Tibial artery (tissue), 4 donors: Measurements from ENCODE around the gene SLC4A5.

Experiments used
- DNase-seq, 2 donors: peaks; one replicate each; pipeline ENCODE4 v3.0.0-alpha.2; 2019
- H3K27ac ChIP-seq, 2 donors: fragments of 200-600 bp; sonication (generic) in 1 of 2; 1 replicate in 1 of 2; 2 replicates in 1 of 2; pipeline ENCODE4 v1.5.1; 2018 to 2019; ENCODE audit warnings: mild to moderate bottlenecking in 1 of 2
- H3K27me3 ChIP-seq, 2 donors: fragments of 200-600 bp; sonication (generic) in 1 of 2; one replicate each; pipeline versions ENCODE4 v1.5.1 to v1.6.0; 2016 to 2019
- H3K36me3 ChIP-seq, 3 donors: fragments of 200-600 bp; sonication (generic) in 2 of 3; one replicate each; pipeline ENCODE4 v1.5.1; 2016 to 2019; ENCODE audit warnings: mild to moderate bottlenecking in 2 of 3
- H3K4me1 ChIP-seq, 4 donors: fragments of 200-600 bp; sonication (generic) in 2 of 4; 1 replicate in 3 of 4; 2 replicates in 1 of 4; pipeline ENCODE4 v1.5.1; 2016 to 2019
- H3K4me3 ChIP-seq, 2 donors: fragments of 200-600 bp; sonication (generic) in 1 of 2; 1 replicate in 1 of 2; 2 replicates in 1 of 2; pipeline ENCODE4 v1.5.1; 2018 to 2019; ENCODE audit warnings: mild to moderate bottlenecking in 2 of 2
- H3K9me3 ChIP-seq, 3 donors: fragments of 200-600 bp; sonication (generic) in 1 of 3; one replicate each; pipeline ENCODE4 v1.5.1; 2016 to 2019
- intact Hi-C: fragments of 100-400 bp; cut with DNase I; formaldehyde crosslinking; loops from one replicate; pipeline ENCODE4 v1.15.0; 2023; ENCODE audit warnings: low total_unique reads
- TF ChIP-seq, protein P1 (sequence below), 2 experiments: fragments of 200-600 bp in 1 of 2; fragments of 450-650 bp in 1 of 2; IDR thresholded peaks; one replicate each; pipeline ENCODE4 v1.5.1; 2017 to 2019; ENCODE audit warnings: antibody characterized with exemption in 2 of 2, mild to moderate bottlenecking in 1 of 2, moderate library complexity in 1 of 2

SLC4A5 gene

DNA sequence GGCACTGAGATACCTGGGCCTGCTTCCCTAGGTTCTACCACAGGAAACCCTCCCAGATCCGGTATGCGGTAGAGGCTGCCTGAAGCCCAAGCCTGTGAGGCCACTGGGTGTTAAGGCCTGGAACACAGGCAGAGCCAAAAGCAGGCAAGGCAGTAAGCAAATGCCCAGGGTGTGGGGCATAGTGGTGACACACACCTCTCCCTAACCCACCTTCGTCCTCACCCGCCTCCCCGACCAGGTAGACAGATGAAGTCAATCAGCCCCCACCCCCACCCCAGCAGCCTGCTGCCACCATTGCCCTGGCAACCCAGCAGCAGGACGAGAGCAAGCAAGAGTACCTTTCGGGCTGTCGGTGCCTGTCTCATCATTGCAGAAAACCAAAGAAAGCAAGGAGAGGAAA lies 30.8 kb upstream of the SLC4A5 start:
- Histone ChIP-seq H3K4me1 (peaks cover 0 to 32% (median 17%) of the 10 kb centered on the region in 4 donors), H3K27ac (peak overlapping the region; percentile 7 to 24), H3K4me3 (peak overlapping the region; percentile 22 to 45), H3K9me3 (no peaks in the 10 kb centered on the region), H3K36me3 (peaks cover 28 to 67% (median 52%) of the 10 kb centered on the region in 3 donors), H3K27me3 (no peaks in the 10 kb centered on the region)
- DNase-seq, result no peak
- intact Hi-C loops, result no loop called here
- TF ChIP-seq, protein P1, sequence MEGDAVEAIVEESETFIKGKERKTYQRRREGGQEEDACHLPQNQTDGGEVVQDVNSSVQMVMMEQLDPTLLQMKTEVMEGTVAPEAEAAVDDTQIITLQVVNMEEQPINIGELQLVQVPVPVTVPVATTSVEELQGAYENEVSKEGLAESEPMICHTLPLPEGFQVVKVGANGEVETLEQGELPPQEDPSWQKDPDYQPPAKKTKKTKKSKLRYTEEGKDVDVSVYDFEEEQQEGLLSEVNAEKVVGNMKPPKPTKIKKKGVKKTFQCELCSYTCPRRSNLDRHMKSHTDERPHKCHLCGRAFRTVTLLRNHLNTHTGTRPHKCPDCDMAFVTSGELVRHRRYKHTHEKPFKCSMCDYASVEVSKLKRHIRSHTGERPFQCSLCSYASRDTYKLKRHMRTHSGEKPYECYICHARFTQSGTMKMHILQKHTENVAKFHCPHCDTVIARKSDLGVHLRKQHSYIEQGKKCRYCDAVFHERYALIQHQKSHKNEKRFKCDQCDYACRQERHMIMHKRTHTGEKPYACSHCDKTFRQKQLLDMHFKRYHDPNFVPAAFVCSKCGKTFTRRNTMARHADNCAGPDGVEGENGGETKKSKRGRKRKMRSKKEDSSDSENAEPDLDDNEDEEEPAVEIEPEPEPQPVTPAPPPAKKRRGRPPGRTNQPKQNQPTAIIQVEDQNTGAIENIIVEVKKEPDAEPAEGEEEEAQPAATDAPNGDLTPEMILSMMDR (IDR thresholded peaks at IDR 0.05), result no peak

DNA sequence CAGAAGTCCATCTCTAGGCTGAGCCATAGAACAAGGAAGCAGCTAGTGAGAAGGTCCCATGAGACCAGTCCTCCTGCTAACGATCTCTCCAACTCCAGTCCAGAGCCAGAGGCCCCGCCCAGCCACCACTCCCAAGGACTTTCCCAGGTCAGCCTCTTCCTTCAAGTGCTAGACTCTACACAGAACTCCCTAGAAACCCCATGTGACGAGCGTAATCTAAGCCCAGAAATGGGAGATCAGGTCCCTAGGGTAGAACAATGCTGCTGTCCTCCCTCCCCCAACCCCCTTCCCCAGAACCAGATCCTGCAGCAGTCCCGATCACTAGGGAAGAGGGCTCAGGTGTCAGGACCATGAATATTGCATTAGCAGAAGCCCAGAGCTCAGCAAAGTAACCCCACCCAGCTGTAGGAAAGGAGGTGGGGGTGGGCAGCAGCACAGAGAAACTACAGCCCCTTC lies 30.0 kb upstream of the SLC4A5 start:
- H3K27ac ChIP-seq, result no peak overlapping the region
- TF ChIP-seq, protein P1 (IDR thresholded peaks at IDR 0.05), result no peak

DNA sequence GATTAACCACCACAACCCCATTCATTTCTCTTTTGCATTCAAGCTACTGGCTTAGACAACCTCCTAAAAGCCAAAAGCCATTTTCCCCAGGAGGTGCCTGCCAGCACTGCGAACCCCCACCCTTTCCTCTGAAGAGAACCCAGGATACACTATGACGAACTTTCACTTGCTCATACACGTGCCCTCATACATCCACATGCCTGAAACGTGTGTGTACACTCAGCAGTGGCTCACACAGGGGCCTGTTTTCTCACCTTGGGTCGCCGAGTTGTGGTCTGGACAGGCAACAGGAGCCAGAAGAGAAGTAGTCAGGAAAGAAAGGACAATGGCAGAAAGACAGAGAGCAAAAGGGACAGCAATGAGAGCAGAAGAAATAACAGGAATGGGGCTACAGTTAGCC lies 29.5 kb upstream of the SLC4A5 start:
- Histone ChIP-seq H3K27me3 (no peaks in the 10 kb centered on the region), H3K4me1 (peaks cover 0 to 30% (median 17%) of the 10 kb centered on the region in 4 donors), H3K4me3 (no peak overlapping the region), H3K36me3 (peaks cover 41 to 76% (median 61%) of the 10 kb centered on the region in 3 donors), H3K27ac (no peak overlapping the region), H3K9me3 (no peaks in the 10 kb centered on the region)
- intact Hi-C loops, result no loop called here
- TF ChIP-seq, protein P1 (IDR thresholded peaks at IDR 0.05), result no peak
- no peak for DNase-seq

More for the DNA sequence above, 30.0 kb upstream of the SLC4A5 start:
- Histone ChIP-seq H3K36me3 (peaks cover 35 to 74% (median 59%) of the 10 kb centered on the region in 3 donors), H3K4me3 (no peak overlapping the region), H3K9me3 (no peaks in the 10 kb centered on the region), H3K4me1 (peaks cover 0 to 30% (median 17%) of the 10 kb centered on the region in 4 donors), H3K27me3 (no peaks in the 10 kb centered on the region)
- intact Hi-C loops, result no loop called here
- DNase-seq, result peak in 1 of 2 donors; percentile 39

DNA sequence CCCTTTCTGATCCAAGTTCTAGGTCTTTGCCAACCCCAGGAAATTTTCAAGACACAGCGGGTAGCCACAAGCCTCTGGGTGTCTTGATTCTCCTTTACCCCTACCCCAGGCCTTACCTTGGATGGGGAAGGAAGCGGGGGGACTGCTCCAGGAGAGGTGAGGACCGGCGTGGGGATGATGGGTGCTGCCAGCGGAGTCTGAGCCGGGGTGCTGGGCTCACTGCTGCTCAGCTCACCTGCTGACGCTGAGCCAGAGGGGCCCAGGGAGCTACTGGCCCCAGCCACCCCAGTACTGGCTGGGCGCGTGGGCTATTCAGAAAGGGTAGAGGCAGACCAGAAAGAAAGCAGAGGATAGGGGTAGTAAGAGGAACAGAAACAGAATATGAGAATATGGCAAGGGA lies 28.2 kb upstream of the SLC4A5 start:
- peaks cover 48 to 76% (median 61%) of the 10 kb centered on the region in 3 donors for H3K36me3 ChIP-seq
- no peak for DNase-seq
- peaks cover 0 to 30% (median 17%) of the 10 kb centered on the region in 4 donors for H3K4me1 ChIP-seq
- no peaks in the 10 kb centered on the region for H3K9me3 ChIP-seq
- intact Hi-C loops, result no loop called here
- H3K27ac ChIP-seq, result no peak overlapping the region
- H3K27me3 ChIP-seq, result no peaks in the 10 kb centered on the region
- no peak overlapping the region for H3K4me3 ChIP-seq
- TF ChIP-seq, protein P1 (IDR thresholded peaks at IDR 0.05), result no peak

DNA sequence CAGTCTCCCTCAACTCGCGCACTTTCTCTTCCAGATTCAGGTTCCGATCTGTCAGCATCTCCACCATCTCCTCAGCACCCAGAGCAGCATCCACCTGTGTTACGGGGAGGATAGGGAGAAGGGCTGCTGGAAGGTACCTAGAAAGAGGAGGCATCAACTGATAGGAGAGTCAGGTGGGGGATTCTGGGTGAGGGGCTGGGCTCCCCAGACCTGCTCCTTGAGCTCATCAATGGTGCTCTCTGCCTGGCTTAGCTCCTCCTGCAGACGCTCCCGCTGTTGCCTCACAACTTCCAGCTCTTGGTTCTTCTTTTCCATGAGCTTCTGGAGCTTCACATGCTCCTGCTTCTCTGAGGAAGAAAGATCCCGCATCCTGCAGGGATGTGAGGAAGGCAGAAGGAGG lies 26.8 kb upstream of the SLC4A5 start:
- Histone ChIP-seq H3K9me3 (no peaks in the 10 kb centered on the region), H3K27ac (no peak overlapping the region), H3K36me3 (peaks cover 63 to 77% (median 67%) of the 10 kb centered on the region in 3 donors), H3K4me1 (peaks cover 0 to 23% (median 12%) of the 10 kb centered on the region in 4 donors), H3K27me3 (no peaks in the 10 kb centered on the region), H3K4me3 (no peak overlapping the region)
- intact Hi-C loops, result no loop called here
- no peak for DNase-seq
- TF ChIP-seq, protein P1 (IDR thresholded peaks at IDR 0.05), result no peak

DNA sequence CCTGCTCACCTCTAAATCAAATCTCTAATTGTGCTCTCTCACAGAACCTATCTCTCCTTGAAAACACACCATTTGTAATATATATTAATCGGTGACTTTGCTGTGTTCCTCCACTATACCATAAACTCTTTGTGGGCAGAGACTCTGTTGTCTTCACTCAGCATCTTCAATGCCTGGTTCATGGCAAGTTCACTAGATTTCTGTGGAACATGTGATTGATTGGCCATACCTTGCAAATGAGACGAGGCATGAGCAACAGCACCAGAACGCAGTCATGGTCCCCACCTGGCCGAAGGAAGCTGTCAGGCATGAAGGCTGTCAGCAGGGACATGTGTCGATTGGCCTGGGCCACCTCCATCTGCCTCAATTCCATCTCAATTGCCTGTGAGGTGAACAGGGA lies 25.3 kb upstream of the SLC4A5 start:
- H3K27ac ChIP-seq, result no peak overlapping the region
- H3K4me1 ChIP-seq, result peaks cover 0 to 8% (median 1%) of the 10 kb centered on the region in 4 donors
- intact Hi-C loops, result no loop called here
- H3K27me3 ChIP-seq, result no peaks in the 10 kb centered on the region
- H3K9me3 ChIP-seq, result no peaks in the 10 kb centered on the region
- H3K4me3 ChIP-seq, result no peak overlapping the region
- DNase-seq, result no peak
- TF ChIP-seq, protein P1 (IDR thresholded peaks at IDR 0.05), result no peak
- peaks cover 76 to 91% (median 82%) of the 10 kb centered on the region in 3 donors for H3K36me3 ChIP-seq
